Islet of Langerhans (tissue), 1 donor: ENCODE measurements around the gene SUN2.

Experiments
- FAIRE-seq: peaks from one replicate; lab custom pipeline; 2011; peaks lifted over from hg19 to GRCh38; lab: Jason Lieb, UNC

The SUN2 gene

DNA sequence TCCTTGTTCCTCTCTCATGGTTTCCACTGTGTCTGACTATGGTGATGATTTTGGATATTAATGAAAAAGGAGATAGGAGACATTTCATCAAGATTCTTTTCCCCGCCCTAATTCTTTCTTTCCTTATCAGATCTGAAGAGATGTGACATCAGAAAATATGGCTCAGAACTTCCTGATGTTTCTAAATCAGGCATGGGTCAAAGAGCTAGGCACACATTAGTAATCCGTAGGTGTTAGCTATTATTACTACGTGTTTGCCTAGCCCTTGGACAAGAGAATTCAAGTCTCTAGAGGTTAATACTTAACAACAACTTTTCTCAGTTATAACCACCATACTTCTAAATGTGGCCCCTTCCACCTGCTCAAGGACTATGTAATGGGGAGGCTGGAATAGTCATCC lies 60.9 kb downstream of the SUN2 start:
- FAIRE-seq = no peak

DNA sequence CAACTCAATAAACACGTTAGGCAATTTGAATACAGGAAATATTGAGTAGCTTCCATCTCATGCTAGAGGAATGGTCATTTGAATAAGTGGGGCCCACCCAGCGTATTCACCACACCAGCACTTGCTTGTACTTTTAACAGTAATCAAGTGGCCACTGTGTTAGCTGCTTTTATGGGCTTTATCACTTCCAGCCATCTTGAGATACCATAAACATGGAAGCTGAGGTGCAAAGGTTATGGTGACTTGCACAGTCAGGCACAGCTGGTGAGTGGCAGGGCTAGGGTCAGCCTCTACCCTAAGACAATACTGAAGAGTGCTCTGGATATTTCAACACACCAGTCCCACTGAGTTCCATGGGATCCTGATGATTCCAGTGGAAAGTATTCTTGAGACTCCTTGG lies 61.7 kb downstream of the SUN2 start:
- no peak for FAIRE-seq

DNA sequence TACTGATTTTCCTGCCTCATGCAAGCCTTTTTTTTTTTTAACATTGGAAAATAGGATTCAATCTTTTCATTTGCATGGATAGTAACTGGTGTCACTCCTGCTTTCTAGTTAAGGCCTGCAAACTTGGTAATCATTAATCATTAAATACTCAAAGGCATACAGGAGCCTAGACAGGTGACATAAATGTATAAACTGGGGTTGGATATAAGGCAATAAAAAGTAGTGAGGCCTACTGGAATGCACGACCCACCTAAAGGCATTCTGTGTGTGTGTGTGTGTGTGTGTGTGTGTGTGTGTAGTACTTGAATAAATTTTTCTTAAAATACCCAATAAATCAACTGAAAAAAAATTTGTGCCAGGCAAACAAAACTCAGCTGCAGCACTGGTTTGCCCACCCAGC lies 66.1 kb downstream of the SUN2 start:
- FAIRE-seq = no peak

DNA sequence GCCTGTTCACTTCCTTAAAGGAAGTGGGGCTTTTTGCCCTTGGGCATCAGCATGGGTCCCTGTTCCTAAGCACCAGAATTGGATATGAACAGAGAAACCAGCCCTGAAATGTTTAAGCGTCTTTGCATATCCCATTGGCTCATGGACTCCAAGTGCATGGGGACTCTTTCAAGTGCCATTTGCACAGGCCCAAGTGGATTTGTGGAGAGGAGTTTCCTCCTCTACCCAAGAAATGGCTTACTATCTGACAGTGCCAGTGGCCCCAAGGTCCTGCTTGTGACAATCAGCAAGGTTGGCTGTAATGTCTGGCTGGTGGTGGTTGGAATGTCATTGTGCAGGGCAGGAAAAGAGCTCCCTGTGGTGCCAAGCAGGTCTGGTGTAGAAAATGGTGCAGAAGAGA lies 70.0 kb downstream of the SUN2 start:
- FAIRE-seq = no peak

DNA sequence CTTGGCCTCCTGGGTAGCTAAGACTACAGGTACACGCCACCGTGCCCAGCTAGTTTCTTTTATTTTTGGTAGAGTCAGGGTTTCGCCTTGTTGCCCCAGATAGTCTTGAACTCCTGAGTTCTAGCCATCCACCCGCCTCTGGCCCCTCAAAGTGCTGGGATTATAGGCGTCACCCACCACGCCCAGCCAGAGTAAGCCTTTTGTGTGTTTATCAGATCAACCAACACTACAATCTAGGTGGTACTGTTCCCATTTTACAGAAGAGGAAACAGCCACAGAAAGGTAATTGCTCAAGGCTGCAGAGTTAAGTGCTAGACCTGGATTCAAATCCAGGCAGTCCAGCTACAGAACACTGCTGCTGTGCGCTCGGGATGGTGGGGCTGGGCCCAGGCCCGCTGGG lies 70.9 kb downstream of the SUN2 start:
- FAIRE-seq = no peak
